Stimulated activated CD8-positive, alpha-beta memory T cell treated with anti-CD3 and anti-CD28 coated beads, Interleukin-4, amount 100 ng/mL, for 48 hours (primary cell): Measurements from ENCODE around the gene LMO7.
"Not testable (repeated sequence)": the region's sequence is repeated elsewhere in the genome, so short reads cannot be mapped to it uniquely, and the experiment has no call there.

Experiments
- DNase-seq: peaks from one replicate; pipeline ENCODE4 v3.0.0-alpha.2; 2020

Gene LMO7

GRCh38 chr13:75648446-75648845 lies 12.3 kb downstream of the LMO7 start:
- no peak for DNase-seq

GRCh38 chr13:75651013-75651412 lies 14.9 kb downstream of the LMO7 start:
- no peak for DNase-seq

DNA sequence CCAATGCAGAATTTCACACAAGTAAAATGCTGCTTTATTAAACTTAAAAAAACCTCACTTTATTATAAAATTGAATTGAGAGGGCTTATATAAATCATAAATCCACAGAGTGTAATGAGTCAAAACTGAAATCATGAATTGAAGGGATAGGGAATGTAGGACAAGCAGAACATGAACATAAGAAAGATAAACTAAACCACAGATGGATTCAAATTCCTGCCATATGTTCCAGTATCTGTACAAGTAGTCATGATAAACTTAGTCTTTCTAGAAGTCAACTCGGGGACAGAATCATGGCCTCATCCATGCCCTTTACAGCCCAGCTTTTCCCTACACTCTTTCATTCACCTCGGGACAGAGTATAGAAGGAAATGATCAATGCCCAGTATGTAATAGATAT lies 16.6 kb downstream of the LMO7 start:
- DNase-seq: no peak

DNA sequence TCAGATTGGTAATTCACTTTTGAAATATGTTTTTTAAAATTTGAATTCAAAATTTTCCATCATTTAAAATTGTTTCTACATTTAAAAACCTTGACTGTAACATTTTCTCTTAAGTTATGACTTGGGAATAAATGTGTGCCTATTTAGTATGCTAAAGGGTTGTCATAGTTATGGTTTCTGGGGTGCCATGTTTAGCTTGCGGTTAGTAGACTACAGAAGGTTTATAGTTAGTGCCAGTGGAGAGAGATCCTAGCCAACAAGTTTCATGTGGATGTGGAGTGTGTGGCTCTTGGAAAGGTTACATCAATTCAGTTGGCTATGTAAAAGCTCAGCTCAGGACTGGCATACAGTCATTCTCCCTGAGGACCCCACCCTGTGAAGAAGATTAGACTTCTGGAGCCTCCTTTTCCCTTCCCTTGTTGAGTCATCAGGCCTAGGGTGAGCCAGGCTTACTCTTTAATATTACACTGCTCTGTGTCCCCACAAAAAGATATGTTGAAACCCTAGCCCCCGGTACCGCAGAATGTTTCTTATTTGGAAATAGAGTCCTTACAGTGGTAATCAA lies 20.4 kb downstream of the LMO7 start:
- no peak for DNase-seq

GRCh38 chr13:75657111-75657510 lies 21.0 kb downstream of the LMO7 start:
- no peak for DNase-seq

- DNase-seq: no peak
Measured at GRCh38 chr13:75660694-75661093, 24.6 kb downstream of the LMO7 start.

DNA sequence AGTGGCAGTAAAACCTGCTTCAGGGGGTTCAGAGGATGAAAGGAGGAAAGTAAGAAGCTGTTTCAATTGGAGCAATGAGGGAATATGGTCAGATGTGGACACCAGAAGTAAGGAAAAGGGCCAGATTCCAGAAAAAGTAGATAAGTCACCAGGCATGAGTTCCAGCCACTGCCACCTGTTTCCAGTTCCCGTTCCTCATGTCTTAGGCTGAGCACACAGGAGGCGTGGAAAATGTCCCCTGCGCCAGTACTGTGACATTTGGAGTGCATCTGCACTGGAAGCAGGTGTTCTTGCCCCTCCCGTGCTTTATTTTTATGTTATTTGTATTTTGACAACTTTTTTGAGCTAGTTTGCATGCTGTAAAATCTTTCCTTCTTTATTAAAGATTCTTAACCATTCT lies 25.3 kb downstream of the LMO7 start:
- no peak for DNase-seq

GRCh38 chr13:75666646-75667351 lies 30.7 kb downstream of the LMO7 start:
- no peak for DNase-seq

DNA sequence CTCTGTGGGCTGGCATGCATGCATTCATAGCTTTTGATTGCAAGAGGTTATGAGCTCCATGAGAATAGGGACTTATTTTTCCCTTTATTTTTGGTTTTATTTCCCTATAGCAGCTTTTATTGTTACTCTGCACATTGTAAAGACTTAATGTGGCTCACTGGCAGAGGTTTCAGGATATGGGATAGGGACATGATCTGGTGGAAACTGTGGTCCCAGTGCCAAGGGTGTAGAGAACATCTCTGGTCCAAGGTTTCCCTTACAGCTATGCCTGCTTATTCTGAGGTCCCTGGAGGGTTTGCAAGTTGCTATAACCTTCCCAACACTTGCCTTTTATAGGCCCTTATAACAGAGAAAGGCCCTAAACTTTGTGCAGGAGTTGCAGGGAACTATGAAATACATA lies 33.6 kb downstream of the LMO7 start:
- no peak for DNase-seq

GRCh38 chr13:75670496-75670895 lies 34.4 kb downstream of the LMO7 start:
- DNase-seq: no peak

DNA sequence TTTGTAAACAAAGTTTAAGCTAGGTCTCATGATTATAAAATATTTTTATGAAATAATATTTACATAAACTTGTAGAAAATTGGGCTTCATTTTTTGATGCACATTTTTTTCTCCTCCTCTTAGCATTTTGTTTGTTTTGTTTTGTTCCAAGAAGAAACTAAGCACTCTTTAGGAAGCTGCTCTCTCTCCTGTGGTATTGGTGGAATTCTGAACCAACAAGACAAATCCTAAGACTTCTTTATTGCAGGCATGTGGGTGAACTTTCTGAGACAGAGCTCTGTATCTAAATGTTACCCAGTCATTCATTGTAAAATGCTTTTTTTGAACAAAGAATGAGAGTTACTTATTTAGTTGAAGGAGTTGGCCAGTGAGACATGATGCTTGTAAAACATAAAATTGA lies 39.3 kb downstream of the LMO7 start:
- no peak for DNase-seq

- no peak for DNase-seq
Measured at GRCh38 chr13:75679459-75679858, 43.3 kb downstream of the LMO7 start.

DNA sequence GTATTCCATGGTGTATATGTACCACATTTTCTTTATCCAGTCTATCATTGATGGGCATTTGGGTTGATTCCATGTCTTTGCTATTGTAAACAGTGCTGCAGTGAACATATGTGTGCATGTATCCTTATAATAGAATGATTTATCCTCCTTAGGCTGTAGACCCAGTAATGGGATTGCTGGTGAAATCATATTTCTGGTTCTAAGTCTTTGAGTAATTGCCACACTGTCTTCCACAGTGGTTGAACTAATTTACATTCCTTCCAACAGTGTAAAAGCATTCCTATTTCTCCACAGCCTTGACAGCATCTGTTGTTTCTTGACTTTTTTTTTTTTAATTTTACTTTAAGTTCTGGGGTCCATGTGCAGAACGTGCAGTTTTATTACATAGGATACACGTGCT lies 44.1 kb downstream of the LMO7 start:
- DNase-seq: not testable (repeated sequence)

- no peak for DNase-seq
Measured at GRCh38 chr13:75682326-75682725, 46.2 kb downstream of the LMO7 start.

- no peak for DNase-seq
Measured at GRCh38 chr13:75685239-75685697, 49.1 kb downstream of the LMO7 start.

- no peak for DNase-seq
Measured at GRCh38 chr13:75687150-75687763, 51.1 kb downstream of the LMO7 start.

DNA sequence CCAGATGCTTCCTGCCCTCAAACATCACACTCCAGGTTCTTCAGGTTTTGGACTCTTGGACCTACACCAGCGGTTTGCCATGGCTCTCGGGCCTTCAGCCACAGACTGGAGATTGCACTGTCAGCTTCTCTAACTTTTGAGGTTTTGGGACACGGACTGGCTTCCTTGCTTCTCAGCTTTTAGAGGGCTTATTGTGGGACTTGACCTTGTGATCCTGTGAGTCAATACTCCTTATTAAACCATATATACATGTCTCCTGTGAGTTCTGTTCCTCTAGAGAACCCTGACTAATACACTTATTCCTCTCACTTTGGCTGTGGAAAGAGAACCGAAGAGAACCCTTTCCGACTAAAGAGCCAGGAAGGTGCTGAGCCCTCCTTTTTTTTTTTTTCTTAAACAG lies 53.6 kb downstream of the LMO7 start:
- DNase-seq: no peak

DNA sequence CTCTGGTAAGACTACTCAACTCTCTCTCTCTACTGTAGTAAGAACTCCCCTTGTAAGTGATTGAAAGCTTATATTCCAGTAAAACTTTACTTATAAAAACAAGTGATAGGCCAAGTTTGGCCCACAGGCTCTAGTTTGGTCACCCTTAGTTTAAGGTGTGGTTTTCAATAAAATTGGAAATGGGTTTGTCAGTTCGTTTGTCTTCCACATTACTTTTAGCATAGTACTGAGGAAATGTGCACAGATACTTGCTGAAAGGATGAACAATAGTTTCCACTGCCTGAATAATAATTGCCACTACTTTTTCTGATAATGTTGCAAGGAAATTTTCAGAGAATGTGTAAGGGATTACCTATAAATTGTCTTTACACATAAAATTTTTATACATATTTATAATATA lies 54.5 kb downstream of the LMO7 start:
- DNase-seq: no peak

DNA sequence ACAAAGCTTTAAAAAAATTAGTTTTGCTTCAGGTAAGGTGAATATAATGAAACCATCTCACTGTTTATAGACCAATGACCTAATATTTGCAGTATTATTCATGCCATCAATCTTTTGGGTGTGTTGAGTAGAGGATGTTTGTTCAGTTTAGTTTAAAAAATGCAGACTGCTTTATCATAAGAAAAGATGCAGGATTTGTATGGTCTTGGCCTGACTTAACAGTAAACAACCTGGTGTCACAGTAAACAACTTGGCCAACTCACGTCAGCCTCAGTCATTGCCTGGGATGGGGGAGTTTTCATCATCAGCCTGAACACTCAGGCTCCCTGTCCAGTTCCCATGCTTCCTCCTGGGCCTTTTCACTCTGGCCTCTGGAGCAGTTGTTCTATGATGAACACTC lies 55.1 kb downstream of the LMO7 start:
- DNase-seq: no peak

DNA sequence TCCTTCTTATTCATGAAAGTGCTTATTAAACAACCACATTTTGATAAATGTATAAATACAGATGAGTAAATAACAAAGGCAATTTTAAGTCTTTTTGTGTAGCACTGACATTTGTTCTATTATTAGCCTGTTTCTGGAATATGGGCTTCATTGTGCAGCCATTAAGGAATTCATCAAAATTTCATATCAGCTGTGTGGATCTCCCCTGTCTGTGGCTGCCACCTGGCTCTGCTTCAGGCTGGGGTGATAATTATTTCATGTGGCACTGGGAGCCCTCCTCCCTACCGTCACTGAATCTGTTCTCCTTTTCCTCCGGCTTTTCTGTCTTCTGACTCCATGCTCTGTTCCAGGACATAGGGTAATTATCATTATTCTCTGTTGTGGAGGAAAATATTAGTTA lies 57.1 kb downstream of the LMO7 start:
- DNase-seq: no peak

GRCh38 chr13:75694722-75695121 lies 58.6 kb downstream of the LMO7 start:
- DNase-seq: no peak

DNA sequence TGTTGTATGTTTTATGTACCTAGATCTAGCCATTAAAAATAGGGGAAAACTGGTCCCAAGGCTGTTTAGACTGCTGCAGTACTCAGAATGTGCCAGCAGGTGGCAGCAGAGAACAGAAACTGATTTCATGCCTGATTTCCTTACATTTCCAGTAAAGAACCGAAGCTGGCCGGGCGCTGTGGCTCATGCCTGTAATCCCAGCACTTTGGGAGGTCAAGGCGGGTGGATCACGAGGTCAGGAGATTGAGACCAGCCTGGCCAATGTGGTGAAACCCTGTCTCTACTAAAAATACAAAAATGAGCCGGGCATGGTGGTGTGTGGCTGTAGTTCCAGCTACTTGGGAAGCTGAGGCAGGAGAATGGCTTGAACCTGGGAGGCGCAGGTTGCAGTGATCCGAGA lies 59.8 kb downstream of the LMO7 start:
- DNase-seq: peak; percentile 89

- DNase-seq: no peak
Measured at GRCh38 chr13:75699062-75699461, 62.9 kb downstream of the LMO7 start.

- not testable (repeated sequence) for DNase-seq
Measured at GRCh38 chr13:75699717-75700116, 63.6 kb downstream of the LMO7 start.

- no peak for DNase-seq
Measured at GRCh38 chr13:75700552-75700951, 64.4 kb downstream of the LMO7 start.
